Colonic mucosa (tissue), 4 donors: Measurements from ENCODE around the gene PAPPA. TPM values are rescaled to one million over a fixed set of nuclear protein-coding genes. Genes with fewer than 3 reads are reported as not detected.

ENCODE experiments used
- DNase-seq: peaks from one replicate; pipeline ENCODE4 v3.0.0-alpha.2; 2020
- H3K27ac ChIP-seq: fragments of 200-600 bp; one replicate; pipeline ENCODE4 v1.8.0; 2021
- H3K27me3 ChIP-seq: fragments of 200-600 bp; one replicate; pipeline ENCODE4 v1.8.0; 2021
- H3K36me3 ChIP-seq: fragments of 200-600 bp; one replicate; pipeline ENCODE4 v1.8.0; 2021
- H3K4me1 ChIP-seq: fragments of 200-600 bp; one replicate; pipeline ENCODE4 v1.8.0; 2021; ENCODE audit warnings: mild to moderate bottlenecking
- H3K4me3 ChIP-seq: fragments of 200-600 bp; one replicate; pipeline ENCODE4 v1.8.0; 2021
- H3K9ac ChIP-seq, 2 donors: one replicate each; pipeline ENCODE4 v1.7.0; 2013; ENCODE audit warnings: control low read depth in 2 of 2, low read depth in 2 of 2, low read length in 2 of 2
- H3K9me3 ChIP-seq: fragments of 200-600 bp; one replicate; pipeline ENCODE4 v1.8.0; 2021
- intact Hi-C: fragments of 100-400 bp; cut with DNase I; formaldehyde crosslinking; loops from one replicate; pipeline ENCODE4 v1.14.1; 2022
- total RNA-seq, 2 donors: library from RNA; stranded (reverse); fragmentation: NEBNext Ultra II Directional in 1 of 2; extraction: Animal tissue kit (Norgen Biotek cat#: 25700) in 1 of 2; gene quantifications; one replicate each; pipeline ENCODE4 v1.2.1, GENCODE V29; 2021
- TF ChIP-seq, protein P1 (sequence below): fragments of 200-600 bp; IDR thresholded peaks from one replicate; pipeline ENCODE4 v1.8.0; 2022; ENCODE audit warnings: antibody characterized with exemption, mild to moderate bottlenecking
- donor health status: healthy.
- donor health status: DM: no; HTN: no; CAD: no.
- donor health status: DM: no; HTN: no; CAD: no.

PAPPA gene
- total RNA-seq, 2 donors from 2014 or later, result 0.99 to 1.2 TPM

DNA sequence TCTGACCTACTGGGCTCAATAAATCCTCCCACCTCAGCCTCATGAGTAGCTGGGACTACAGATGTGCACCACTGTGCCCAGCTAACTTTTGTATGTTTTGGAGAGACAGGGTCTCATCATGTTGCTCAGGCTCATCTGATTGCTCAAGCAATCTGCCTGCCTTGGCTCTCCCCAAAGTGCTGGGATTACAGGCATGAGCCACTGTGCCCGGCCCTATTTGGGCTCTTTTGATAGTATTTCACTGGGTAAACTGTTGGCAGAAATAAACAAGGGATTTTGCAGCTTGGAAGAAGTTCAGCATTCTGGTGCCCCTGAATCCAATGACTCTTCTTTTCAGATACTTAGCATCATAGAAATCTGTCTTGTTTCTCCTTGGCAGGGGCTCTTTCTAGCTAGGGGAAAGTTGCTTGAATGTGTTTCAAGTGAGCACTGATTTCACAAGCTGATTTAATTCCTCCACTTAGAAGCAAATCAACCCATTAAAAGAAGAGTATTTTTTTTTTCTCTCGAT lies 146.8 kb downstream of the PAPPA start:
- no peak overlapping the region for H3K27ac ChIP-seq
- intact Hi-C loops, result no loop called here
- TF ChIP-seq, protein P1, sequence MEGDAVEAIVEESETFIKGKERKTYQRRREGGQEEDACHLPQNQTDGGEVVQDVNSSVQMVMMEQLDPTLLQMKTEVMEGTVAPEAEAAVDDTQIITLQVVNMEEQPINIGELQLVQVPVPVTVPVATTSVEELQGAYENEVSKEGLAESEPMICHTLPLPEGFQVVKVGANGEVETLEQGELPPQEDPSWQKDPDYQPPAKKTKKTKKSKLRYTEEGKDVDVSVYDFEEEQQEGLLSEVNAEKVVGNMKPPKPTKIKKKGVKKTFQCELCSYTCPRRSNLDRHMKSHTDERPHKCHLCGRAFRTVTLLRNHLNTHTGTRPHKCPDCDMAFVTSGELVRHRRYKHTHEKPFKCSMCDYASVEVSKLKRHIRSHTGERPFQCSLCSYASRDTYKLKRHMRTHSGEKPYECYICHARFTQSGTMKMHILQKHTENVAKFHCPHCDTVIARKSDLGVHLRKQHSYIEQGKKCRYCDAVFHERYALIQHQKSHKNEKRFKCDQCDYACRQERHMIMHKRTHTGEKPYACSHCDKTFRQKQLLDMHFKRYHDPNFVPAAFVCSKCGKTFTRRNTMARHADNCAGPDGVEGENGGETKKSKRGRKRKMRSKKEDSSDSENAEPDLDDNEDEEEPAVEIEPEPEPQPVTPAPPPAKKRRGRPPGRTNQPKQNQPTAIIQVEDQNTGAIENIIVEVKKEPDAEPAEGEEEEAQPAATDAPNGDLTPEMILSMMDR, result no peak
- H3K36me3 ChIP-seq, result no peaks in the 10 kb centered on the region
- no peaks in the 10 kb centered on the region for H3K27me3 ChIP-seq
- no peak for DNase-seq
- H3K9ac ChIP-seq, result no peak overlapping the region
- H3K4me1 ChIP-seq, result no peaks in the 10 kb centered on the region
- H3K4me3 ChIP-seq, result no peak overlapping the region
- H3K9me3 ChIP-seq, result no peaks in the 10 kb centered on the region

DNA sequence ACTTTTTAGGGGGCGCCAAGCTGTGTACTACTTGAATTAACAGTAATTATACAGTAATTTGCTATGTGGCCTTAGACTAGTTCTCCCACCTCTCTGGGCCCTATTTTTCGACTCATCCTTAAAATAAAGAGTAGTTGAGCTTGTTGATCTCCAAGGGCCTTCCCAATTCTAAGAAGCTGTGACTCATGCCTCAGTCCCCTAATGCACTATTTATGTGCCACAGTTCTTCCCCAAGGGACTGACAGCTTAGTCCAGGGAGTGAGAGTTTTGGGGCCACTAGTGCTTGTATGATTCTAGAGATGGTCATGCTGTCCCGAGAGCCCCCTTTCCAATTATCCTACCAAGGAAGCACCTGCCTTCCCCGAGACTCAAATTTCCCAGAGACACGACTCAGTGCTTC lies 149.7 kb downstream of the PAPPA start:
- Histone ChIP-seq H3K4me1 (no peaks in the 10 kb centered on the region), H3K9ac (no peak overlapping the region), H3K36me3 (no peaks in the 10 kb centered on the region), H3K27me3 (no peaks in the 10 kb centered on the region), H3K9me3 (no peaks in the 10 kb centered on the region), H3K4me3 (no peak overlapping the region), H3K27ac (no peak overlapping the region)
- no peak for DNase-seq
- TF ChIP-seq, protein P1, result no peak
- intact Hi-C loops, result no loop called here

DNA sequence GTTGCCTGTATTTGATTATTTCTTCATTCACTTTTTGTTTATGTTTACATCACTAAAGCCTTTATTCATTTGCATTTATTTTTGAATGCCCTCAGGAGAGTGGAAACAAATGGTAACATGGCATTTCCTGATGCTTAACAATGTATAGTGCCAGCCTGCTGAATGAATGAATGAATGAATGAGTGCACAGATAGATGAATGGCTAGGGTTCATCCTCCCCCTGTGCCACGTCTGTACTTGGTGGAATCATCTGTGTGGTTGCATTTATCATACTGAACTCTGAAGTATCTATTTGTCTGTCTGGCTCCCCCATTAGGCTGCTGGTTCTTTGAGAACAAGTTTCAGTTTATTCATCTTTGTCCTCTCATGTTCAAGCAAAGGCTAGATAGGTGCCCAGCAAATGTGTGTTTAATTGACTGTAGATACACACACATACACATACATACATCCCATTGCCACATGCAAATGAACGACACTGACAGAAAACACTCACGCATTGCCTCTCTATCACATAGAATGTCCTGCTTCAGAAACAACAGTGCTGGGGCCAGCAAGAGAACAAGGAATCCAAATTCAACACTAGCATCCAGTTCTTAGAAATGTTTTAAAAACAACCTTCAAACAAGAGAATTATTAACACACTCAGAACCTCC lies 150.4 kb downstream of the PAPPA start:
- H3K4me3 ChIP-seq, result no peak overlapping the region

DNA sequence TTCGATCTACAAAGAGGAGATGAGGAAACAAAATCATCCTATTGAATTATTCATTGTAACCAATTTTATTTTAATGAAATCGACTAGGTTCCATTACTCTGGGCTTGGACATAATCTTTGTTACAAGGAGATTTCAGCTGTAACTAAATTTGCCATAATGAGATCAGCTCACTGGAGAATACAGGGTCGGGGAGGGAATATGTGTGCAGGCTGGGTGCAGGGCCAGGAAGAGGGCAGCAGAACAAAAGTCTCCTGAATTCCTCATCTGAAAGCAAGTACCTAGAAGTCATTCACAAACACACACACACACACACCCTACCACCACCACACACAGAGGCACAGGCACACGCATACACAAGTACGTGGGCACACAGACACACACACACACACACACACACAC lies 151.2 kb downstream of the PAPPA start:
- intact Hi-C loops, result no loop called here
- H3K27ac ChIP-seq, result no peak overlapping the region
- TF ChIP-seq, protein P1, result no peak
- no peak overlapping the region for H3K9ac ChIP-seq
- H3K36me3 ChIP-seq, result no peaks in the 10 kb centered on the region
- H3K4me1 ChIP-seq, result no peaks in the 10 kb centered on the region
- no peaks in the 10 kb centered on the region for H3K27me3 ChIP-seq
- H3K4me3 ChIP-seq, result no peak overlapping the region
- DNase-seq, result no peak
- H3K9me3 ChIP-seq, result no peaks in the 10 kb centered on the region

More for the DNA sequence above, 150.4 kb downstream of the PAPPA start:
- TF ChIP-seq, protein P1, result no peak
- DNase-seq, result no peak
- H3K36me3 ChIP-seq, result no peaks in the 10 kb centered on the region
- H3K9ac ChIP-seq, result no peak overlapping the region
- intact Hi-C loops, result no loop called here
- no peaks in the 10 kb centered on the region for H3K4me1 ChIP-seq
- H3K27ac ChIP-seq, result no peak overlapping the region
- H3K9me3 ChIP-seq, result no peaks in the 10 kb centered on the region
- no peaks in the 10 kb centered on the region for H3K27me3 ChIP-seq

DNA sequence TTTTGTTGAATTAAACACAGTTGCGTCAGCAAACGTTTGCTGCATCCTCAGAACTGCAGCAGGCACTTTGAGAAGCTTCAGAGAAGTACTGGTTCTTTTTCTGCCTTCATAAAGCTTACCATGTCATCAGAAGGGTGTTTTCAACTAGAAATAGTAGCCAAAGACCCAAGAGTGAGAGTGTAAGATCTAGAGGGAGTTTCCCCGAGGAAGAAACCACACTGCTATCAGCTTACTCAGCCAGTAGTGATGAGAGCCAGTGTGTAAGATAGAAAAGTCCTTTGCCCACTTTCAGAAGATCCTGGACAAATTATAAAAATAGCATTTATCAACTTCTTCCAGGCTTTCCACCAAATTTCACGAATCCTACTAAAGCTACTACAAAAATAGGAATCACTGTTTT lies 154.5 kb downstream of the PAPPA start:
- intact Hi-C loops, result no loop called here
- Histone ChIP-seq H3K36me3 (no peaks in the 10 kb centered on the region), H3K27me3 (no peaks in the 10 kb centered on the region), H3K4me1 (no peaks in the 10 kb centered on the region), H3K9ac (no peak overlapping the region), H3K9me3 (no peaks in the 10 kb centered on the region), H3K27ac (no peak overlapping the region), H3K4me3 (no peak overlapping the region)
- DNase-seq, result no peak
- TF ChIP-seq, protein P1, result no peak
